Colonic mucosa (tissue), 4 donors: ENCODE results near the gene FAM222B. TPM values are rescaled to one million over a fixed set of nuclear protein-coding genes. Genes with fewer than 3 reads are reported as not detected.

Source experiments
- DNase-seq: peaks from one replicate; pipeline ENCODE4 v3.0.0-alpha.2; 2020
- H3K27ac ChIP-seq: fragments of 200-600 bp; one replicate; pipeline ENCODE4 v1.8.0; 2021
- H3K27me3 ChIP-seq: fragments of 200-600 bp; one replicate; pipeline ENCODE4 v1.8.0; 2021
- H3K36me3 ChIP-seq: fragments of 200-600 bp; one replicate; pipeline ENCODE4 v1.8.0; 2021
- H3K4me1 ChIP-seq: fragments of 200-600 bp; one replicate; pipeline ENCODE4 v1.8.0; 2021; ENCODE audit warnings: mild to moderate bottlenecking
- H3K4me3 ChIP-seq: fragments of 200-600 bp; one replicate; pipeline ENCODE4 v1.8.0; 2021
- H3K9ac ChIP-seq, 2 donors: one replicate each; pipeline ENCODE4 v1.7.0; 2013; ENCODE audit warnings: control low read depth in 2 of 2, low read depth in 2 of 2, low read length in 2 of 2
- H3K9me3 ChIP-seq: fragments of 200-600 bp; one replicate; pipeline ENCODE4 v1.8.0; 2021
- intact Hi-C: fragments of 100-400 bp; cut with DNase I; formaldehyde crosslinking; loops from one replicate; pipeline ENCODE4 v1.14.1; 2022
- total RNA-seq, 2 donors: library from RNA; stranded (reverse); fragmentation: NEBNext Ultra II Directional in 1 of 2; extraction: Animal tissue kit (Norgen Biotek cat#: 25700) in 1 of 2; gene quantifications; one replicate each; pipeline ENCODE4 v1.2.1, GENCODE V29; 2021
- TF ChIP-seq, protein P1 (sequence below): fragments of 200-600 bp; IDR thresholded peaks from one replicate; pipeline ENCODE4 v1.8.0; 2022; ENCODE audit warnings: antibody characterized with exemption, mild to moderate bottlenecking
- donor health status: healthy.
- donor health status: DM: no; HTN: no; CAD: no.
- donor health status: DM: no; HTN: no; CAD: no.

Gene FAM222B
- total RNA-seq, 2 donors from 2014 or later: 27.9 to 35.4 TPM

- peaks cover 11% of the 10 kb centered on the region for H3K4me1 ChIP-seq
- H3K36me3 ChIP-seq: peaks cover 11% of the 10 kb centered on the region
- H3K9ac ChIP-seq: no peak overlapping the region
- DNase-seq: no peak
- no peaks in the 10 kb centered on the region for H3K27me3 ChIP-seq
- no peak overlapping the region for H3K27ac ChIP-seq
- no peaks in the 10 kb centered on the region for H3K9me3 ChIP-seq
- TF ChIP-seq, protein P1, sequence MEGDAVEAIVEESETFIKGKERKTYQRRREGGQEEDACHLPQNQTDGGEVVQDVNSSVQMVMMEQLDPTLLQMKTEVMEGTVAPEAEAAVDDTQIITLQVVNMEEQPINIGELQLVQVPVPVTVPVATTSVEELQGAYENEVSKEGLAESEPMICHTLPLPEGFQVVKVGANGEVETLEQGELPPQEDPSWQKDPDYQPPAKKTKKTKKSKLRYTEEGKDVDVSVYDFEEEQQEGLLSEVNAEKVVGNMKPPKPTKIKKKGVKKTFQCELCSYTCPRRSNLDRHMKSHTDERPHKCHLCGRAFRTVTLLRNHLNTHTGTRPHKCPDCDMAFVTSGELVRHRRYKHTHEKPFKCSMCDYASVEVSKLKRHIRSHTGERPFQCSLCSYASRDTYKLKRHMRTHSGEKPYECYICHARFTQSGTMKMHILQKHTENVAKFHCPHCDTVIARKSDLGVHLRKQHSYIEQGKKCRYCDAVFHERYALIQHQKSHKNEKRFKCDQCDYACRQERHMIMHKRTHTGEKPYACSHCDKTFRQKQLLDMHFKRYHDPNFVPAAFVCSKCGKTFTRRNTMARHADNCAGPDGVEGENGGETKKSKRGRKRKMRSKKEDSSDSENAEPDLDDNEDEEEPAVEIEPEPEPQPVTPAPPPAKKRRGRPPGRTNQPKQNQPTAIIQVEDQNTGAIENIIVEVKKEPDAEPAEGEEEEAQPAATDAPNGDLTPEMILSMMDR: no peak
- H3K4me3 ChIP-seq: no peak overlapping the region
- intact Hi-C loops: loop anchor here (2.0 to 10.0 kb wide), 2 partner anchors 25 to 67 kb away; partner anchors contain the start of gene TLCD1
Observed at GRCh38 chr17:28751600-28752366, 90.8 kb downstream of the FAM222B start.

DNA sequence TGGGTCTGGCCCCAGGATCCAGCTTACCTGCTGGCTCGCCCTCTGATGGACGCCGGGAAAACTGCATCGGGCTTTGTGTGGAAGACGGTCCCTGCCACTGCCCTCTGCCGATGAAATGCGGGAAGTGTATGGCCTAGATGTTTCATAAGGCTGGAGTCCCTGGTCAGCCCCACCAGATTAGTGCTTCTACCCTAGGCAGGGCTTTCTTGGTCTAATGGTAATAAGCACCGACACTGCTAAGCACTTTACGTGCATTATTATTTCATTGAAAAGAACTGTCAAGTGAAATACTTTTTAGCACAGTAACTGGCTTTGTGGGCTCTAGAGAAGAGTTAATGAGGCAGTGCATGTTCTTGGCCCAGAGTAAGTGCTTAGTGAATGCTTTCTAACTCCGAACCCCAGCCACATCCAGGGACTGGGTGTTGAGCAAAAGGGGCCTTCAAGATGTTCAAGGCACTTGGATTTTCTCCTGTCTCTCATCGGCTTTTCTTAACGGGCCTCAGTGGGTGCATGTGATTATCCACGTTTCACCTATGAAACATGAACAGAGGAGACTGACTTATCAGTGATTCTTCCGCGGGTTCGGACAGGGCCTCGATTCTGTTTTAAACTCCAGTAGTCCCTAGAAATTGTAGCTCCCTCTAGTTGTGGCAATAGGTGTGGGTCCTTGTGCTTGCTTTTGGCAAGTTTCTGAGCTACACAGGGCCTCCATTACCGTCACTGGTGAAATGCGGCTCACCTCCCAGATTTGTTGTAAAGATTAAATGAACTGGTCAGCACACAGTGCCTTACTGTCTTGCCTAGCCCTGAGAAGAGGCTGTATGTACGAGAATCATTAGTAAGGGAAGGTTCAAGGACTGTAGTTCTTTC, 92.2 kb downstream of the FAM222B start:
- Histone ChIP-seq H3K9me3 (no peaks in the 10 kb centered on the region), H3K27ac (peak overlapping the region; percentile 62), H3K4me1 (peaks cover 23% of the 10 kb centered on the region), H3K27me3 (no peaks in the 10 kb centered on the region), H3K4me3 (no peak overlapping the region), H3K36me3 (peaks cover 11% of the 10 kb centered on the region), H3K9ac (peak overlapping the region in 1 of 2 donors; percentile 76)
- intact Hi-C loops: loop anchor here (2.0 to 10.0 kb wide), 2 partner anchors 24 to 66 kb away; partner anchors contain the start of gene TLCD1
- TF ChIP-seq, protein P1: peak; percentile 100
- DNase-seq: peak; percentile 97

- intact Hi-C loops: loop anchor here (2.0 to 10.0 kb wide), 2 partner anchors 23 to 65 kb away; partner anchors contain the start of gene TLCD1
- no peak overlapping the region for H3K4me3 ChIP-seq
- H3K4me1 ChIP-seq: peaks cover 23% of the 10 kb centered on the region
Observed at GRCh38 chr17:28749516-28750177, 92.9 kb downstream of the FAM222B start.

DNA sequence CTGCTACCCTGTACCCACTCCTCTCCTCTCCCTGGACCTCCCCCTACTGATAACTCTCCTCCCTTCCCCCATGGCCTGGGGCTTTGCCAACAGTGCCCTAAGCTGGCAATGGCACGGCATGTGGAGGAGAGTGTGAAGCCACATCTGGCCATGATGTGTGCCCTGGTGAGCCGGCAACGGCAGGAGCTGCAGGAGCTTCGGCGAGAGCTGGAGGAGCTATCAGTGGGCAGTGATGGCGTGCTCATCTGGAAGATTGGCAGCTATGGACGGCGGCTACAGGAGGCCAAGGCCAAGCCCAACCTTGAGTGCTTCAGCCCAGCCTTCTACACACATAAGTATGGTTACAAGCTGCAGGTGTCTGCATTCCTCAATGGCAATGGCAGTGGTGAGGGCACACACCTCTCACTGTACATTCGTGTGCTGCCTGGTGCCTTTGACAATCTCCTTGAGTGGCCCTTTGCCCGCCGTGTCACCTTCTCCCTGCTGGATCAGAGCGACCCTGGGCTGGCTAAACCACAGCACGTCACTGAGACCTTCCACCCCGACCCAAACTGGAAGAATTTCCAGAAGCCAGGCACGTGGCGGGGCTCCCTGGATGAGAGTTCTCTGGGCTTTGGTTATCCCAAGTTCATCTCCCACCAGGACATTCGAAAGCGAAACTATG, 93.6 kb downstream of the FAM222B start:
- Histone ChIP-seq H3K9me3 (no peaks in the 10 kb centered on the region), H3K36me3 (peaks cover 11% of the 10 kb centered on the region), H3K4me3 (no peak overlapping the region), H3K9ac (peak overlapping the region in 1 of 2 donors; percentile 76), H3K27me3 (no peaks in the 10 kb centered on the region), H3K27ac (peak overlapping the region; percentile 62), H3K4me1 (peaks cover 23% of the 10 kb centered on the region)
- intact Hi-C loops: no loop called here
- no peak for DNase-seq
- TF ChIP-seq, protein P1: no peak

More at GRCh38 chr17:28749516-28750177, 92.9 kb downstream of the FAM222B start:
- peaks cover 11% of the 10 kb centered on the region for H3K36me3 ChIP-seq
- H3K9ac ChIP-seq: peak overlapping the region in 1 of 2 donors; percentile 76
- DNase-seq: no peak
- H3K27ac ChIP-seq: peak overlapping the region; percentile 62
- TF ChIP-seq, protein P1: no peak
- H3K27me3 ChIP-seq: no peaks in the 10 kb centered on the region
- no peaks in the 10 kb centered on the region for H3K9me3 ChIP-seq
